Measurements from ENCODE around the gene SNN. TPM values are rescaled to one million over a fixed set of nuclear protein-coding genes. Genes with fewer than 3 reads are reported as not detected.

SNN gene
- total RNA-seq, result 38.3 to 40.2 TPM (median 39.9 TPM) in 3 replicates

DNA sequence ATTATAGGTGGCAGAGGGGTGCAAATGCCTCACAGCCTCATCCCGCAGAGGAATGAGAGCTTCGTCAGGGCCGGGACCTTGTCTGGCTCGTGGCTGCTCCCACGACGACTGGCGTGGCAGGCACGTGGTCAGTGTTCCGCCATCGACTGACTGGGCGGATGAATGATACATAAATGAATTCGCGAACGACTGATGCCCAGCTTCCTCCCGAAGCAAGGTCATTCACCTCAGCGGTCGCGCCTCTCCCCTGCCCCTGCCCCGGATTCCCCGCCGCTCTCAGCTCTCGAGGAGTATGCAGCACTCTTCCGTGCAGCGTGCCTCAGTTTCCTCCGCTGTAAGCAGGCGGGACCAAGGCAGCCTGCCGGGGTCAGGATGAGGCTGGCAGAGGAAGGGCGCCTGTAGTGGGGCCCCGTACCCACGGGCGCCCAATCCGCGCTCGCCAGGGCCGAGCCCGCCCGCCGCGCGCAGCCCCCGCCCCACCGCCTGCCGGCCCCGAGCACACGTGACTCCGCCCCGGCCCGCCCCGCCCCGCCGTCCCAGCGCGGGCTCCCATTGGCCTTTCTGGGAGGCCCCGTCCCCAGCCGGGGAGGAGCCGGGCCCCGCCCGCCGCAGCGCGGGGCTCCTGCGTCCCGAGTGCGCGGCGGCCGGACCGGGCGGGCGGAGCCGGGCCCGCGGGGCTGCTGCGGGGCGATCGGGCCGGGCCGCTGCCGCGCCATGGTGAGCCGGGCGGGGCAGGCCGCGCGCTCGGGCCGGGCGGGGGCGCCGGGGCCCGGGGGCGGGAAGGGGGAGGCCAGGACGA is at the start of gene SNN:
SNN (plus strand) TSS at position 632 of the 799 bp plus-strand sequence. CDS start 7,605 bp downstream, outside the sequence.
- TF ChIP-seq, protein P1, sequence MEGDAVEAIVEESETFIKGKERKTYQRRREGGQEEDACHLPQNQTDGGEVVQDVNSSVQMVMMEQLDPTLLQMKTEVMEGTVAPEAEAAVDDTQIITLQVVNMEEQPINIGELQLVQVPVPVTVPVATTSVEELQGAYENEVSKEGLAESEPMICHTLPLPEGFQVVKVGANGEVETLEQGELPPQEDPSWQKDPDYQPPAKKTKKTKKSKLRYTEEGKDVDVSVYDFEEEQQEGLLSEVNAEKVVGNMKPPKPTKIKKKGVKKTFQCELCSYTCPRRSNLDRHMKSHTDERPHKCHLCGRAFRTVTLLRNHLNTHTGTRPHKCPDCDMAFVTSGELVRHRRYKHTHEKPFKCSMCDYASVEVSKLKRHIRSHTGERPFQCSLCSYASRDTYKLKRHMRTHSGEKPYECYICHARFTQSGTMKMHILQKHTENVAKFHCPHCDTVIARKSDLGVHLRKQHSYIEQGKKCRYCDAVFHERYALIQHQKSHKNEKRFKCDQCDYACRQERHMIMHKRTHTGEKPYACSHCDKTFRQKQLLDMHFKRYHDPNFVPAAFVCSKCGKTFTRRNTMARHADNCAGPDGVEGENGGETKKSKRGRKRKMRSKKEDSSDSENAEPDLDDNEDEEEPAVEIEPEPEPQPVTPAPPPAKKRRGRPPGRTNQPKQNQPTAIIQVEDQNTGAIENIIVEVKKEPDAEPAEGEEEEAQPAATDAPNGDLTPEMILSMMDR (IDR thresholded peaks at IDR 0.05; ENCODE audit: unreplicated experiment), result no peak
- peak within 1 kb of the TSS; percentile 72 for H3K4me3 Mint-ChIP-seq
- H3K36me3 Mint-ChIP-seq, result no peaks in the 10 kb centered on the region
- peaks cover 23% of the 10 kb centered on the region for H3K4me1 Mint-ChIP-seq
- H3K27ac Mint-ChIP-seq, result no peak within 1 kb of the TSS
- H3K9me3 Mint-ChIP-seq, result no peaks in the 10 kb centered on the region
- no peaks in the 10 kb centered on the region for H3K27me3 Mint-ChIP-seq (ENCODE audit: low read depth)
- peak; percentile 83 to 87 for DNase-seq (ENCODE audit: low spot score in 2 of 2, unreplicated experiment in 2 of 2)

DNA sequence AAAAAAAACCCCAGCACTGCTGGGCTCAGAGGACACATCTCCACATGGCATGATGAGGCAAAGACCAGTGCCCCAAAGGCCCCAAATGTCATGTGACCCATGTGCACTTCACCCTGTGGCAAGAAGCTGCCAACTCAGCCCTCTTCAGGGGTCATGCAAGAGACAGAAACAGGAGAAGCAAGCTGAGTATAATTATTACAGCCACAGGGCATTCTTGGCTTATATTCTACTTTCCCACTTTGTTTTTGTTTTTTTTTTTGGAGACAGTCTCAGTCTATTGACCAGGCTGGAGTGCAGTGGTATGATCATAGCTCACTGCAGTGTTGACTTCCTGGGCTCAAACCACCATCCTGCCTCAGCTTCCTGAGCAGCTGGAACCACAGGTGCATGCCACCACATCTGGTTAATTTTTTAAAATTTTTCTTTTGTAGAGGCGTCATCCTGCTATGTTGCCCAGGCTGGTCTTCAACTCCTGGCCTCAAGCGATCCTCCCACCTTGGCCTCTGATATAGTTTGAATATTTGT is 48.9 kb upstream of the SNN start:
- TF ChIP-seq, protein P1 (IDR thresholded peaks at IDR 0.05; ENCODE audit: unreplicated experiment), result no peak
- DNase-seq (ENCODE audit: low spot score in 2 of 2, unreplicated experiment in 2 of 2), result no peak
- Mint-ChIP-seq H3K9me3 (peaks cover 4% of the 10 kb centered on the region), H3K36me3 (no peaks in the 10 kb centered on the region), H3K27ac (no peak overlapping the region), H3K27me3 (ENCODE audit: low read depth) (no peaks in the 10 kb centered on the region), H3K4me3 (no peak overlapping the region), H3K4me1 (peaks cover 9% of the 10 kb centered on the region)

DNA sequence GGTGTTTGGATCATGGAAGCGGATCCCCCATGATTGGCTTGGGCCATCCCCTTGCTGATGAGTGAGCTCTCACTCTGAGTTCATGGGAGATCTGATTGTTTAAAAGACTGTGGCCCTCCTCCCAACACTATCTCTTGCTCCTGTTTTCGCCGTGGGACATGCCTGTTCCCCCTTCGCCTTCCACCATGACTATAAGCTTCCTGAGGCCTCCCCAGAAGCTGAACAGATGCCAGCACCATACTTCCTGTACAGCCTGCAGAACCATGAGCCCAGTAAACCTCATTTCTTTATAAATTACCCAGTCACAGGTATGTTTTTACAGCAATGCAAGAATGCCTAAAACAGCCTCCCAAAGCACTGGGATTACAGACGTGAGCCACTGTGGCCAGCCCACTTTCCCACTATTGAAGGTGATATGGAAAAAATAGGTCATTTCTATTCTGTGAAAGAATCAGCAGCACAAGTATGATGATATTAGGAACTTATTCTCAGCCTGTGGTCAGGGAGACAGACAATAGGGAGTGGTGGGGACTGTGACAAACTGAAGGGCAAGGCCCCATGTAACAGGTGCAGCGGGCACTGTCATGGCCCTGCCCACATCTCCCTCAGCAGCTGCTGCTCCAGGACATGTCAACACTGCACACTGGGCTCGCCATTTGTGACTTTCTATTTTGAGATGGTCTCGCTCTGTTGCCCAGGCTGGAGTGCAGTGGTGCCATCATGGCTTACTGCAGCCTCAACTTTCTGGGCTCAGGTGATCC is 47.8 kb upstream of the SNN start:
- DNase-seq (ENCODE audit: low spot score in 2 of 2, unreplicated experiment in 2 of 2), result no peak
- no peak overlapping the region for H3K27ac Mint-ChIP-seq
- H3K4me3 Mint-ChIP-seq, result no peak overlapping the region
- H3K9me3 Mint-ChIP-seq, result peaks cover 4% of the 10 kb centered on the region
- TF ChIP-seq, protein P1 (IDR thresholded peaks at IDR 0.05; ENCODE audit: unreplicated experiment), result no peak
- no peaks in the 10 kb centered on the region for H3K27me3 Mint-ChIP-seq (ENCODE audit: low read depth)
- peaks cover 9% of the 10 kb centered on the region for H3K4me1 Mint-ChIP-seq
- no peaks in the 10 kb centered on the region for H3K36me3 Mint-ChIP-seq

DNA sequence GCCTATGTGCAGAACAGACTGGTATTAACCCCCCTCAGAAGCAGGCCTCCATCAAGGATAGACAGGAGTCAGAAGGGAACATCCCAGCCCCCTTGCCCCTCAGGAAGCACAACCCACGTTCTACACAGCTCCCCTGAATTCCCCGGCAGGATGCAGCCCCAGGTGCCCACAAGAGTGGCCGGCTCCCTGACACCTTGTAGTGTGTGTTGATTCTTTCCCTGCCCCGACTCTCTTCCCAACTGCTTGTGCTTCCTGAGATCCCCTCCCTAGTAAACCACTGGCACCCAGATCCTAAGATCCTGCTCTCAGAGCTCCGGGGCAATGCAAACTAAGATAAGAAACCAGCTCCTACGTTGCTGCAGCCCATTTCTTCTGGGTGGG is 46.7 kb upstream of the SNN start:
- Mint-ChIP-seq H3K36me3 (no peaks in the 10 kb centered on the region), H3K9me3 (peaks cover 4% of the 10 kb centered on the region), H3K4me3 (no peak overlapping the region), H3K4me1 (peaks cover 9% of the 10 kb centered on the region), H3K27me3 (ENCODE audit: low read depth) (no peaks in the 10 kb centered on the region), H3K27ac (no peak overlapping the region)
- DNase-seq (ENCODE audit: low spot score in 2 of 2, unreplicated experiment in 2 of 2), result no peak
- TF ChIP-seq, protein P1 (IDR thresholded peaks at IDR 0.05; ENCODE audit: unreplicated experiment), result no peak

DNA sequence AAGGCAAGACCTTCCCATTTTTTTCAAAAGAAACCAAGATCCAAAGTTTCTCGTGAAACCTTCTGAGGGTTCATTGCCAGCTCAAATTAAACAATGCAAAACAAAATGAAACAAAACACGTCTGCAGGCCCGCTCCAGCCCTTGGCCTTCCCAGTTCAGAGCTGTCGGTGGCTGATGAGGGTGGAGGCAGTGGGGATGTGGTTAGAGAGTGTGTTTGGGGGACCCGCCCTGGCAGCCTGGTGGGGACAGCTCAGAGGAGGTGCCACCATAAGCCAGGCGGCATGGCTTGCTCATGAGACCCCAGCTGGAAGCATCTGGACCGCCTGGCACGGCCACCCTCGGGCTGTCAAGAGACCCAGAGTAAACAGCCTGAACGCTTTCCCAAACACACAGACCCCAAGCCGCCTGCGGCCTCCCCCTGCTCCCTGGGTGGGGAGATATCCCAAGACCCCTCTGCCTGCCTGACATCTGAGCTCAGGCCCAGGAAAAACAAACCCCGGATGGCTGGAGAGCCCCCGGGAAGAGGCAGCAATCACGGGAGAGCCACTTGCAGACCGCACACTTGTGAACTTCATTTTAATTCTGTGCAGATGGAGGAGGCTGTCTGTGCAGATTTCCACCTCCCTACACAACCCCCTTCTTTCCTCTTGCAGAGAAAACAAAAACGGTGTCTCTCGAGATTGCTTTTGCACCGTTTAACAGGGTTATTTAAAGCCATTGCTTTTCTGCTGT is 46.2 kb upstream of the SNN start:
- H3K27ac Mint-ChIP-seq, result peak overlapping the region; percentile 6
- H3K4me1 Mint-ChIP-seq, result peaks cover 9% of the 10 kb centered on the region
- TF ChIP-seq, protein P1 (IDR thresholded peaks at IDR 0.05; ENCODE audit: unreplicated experiment), result no peak
- H3K4me3 Mint-ChIP-seq, result no peak overlapping the region
- H3K36me3 Mint-ChIP-seq, result no peaks in the 10 kb centered on the region
- DNase-seq (ENCODE audit: low spot score in 2 of 2, unreplicated experiment in 2 of 2), result no peak
- H3K9me3 Mint-ChIP-seq, result peaks cover 4% of the 10 kb centered on the region
- H3K27me3 Mint-ChIP-seq (ENCODE audit: low read depth), result no peaks in the 10 kb centered on the region

Measured in mesothelial cell of epicardium (in vitro differentiated cells).